SKM-1 (cell line): ENCODE measurements around the gene CTNND2.
"Not testable (repeated sequence)": the region's sequence is repeated elsewhere in the genome, so short reads cannot be mapped to it uniquely, and the experiment has no call there.

Source experiments
- DNase-seq: peaks from one replicate; lab custom pipeline; 2025; ENCODE audit not compliant: unreplicated experiment; lab: John Stamatoyannopoulos, UW

CTNND2 gene

GRCh38 chr5:11143456-11144267 is 760.6 kb downstream of the CTNND2 start:
- DNase-seq = no peak

- DNase-seq = no peak
These were observed 764.9 kb downstream of the CTNND2 start for GRCh38 chr5:11139217-11139865.

DNA sequence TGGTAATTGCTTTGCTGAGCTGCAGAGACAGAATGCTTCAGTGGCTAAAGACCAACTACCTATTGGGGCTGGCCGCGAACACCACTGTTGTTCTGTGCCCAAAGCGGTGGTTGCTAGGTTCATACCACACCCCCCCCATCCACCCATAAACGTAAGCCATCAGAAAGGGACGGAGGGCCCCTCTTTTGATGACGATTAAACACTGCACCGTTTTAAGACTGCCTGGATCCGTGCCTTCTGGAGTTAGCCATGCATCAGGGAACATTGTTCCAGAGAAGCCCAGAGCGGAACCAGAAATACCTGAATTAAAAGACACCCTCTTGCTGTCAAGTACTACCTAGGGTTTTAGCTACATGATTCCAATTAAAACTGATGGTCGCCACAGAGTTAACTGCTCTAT is 774.1 kb downstream of the CTNND2 start:
- no peak for DNase-seq

DNA sequence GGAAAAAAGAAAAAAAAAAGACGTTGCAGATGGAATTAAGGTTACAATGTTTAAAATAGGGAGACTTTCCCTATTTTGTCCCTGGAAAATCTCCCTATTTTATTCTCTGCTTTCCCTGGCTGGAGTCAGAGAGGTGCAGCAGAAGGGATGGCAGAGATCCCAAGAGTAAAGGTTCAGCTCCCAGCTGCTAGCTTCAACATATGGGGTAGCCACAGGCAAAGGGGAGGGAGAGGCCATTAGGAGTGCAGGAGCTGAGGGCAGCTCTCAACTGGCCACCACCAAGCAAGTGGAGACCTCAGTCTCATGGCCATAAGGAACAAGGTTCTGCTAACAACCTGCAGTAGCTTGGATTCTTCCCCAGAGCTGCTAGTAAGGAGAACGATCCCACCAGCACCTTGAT is 776.2 kb downstream of the CTNND2 start:
- DNase-seq = no peak

GRCh38 chr5:11126844-11127243 is 777.4 kb downstream of the CTNND2 start:
- DNase-seq = no peak

GRCh38 chr5:11121885-11122284 is 782.4 kb downstream of the CTNND2 start:
- DNase-seq = no peak

GRCh38 chr5:11110128-11110527 is 794.1 kb downstream of the CTNND2 start:
- no peak for DNase-seq

DNA sequence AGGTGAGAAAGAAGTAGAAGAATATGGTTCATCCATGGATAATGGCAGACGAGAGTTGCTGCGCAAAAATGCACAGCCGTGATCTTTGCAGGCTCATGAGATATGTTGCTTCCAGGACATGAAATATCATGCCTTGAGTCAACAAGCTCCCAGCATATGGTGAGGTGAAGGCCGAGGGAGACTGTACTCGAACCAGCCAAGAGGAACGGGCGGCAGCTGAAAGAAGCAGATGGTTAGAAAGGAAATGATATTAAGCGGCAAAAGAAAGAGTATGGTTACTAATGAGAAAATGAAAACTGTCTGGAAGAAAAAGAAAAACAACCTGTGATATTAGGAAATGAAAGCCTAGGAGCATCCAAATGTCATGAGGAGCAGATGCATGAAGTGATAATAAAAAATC is 798.5 kb downstream of the CTNND2 start:
- no peak for DNase-seq

DNA sequence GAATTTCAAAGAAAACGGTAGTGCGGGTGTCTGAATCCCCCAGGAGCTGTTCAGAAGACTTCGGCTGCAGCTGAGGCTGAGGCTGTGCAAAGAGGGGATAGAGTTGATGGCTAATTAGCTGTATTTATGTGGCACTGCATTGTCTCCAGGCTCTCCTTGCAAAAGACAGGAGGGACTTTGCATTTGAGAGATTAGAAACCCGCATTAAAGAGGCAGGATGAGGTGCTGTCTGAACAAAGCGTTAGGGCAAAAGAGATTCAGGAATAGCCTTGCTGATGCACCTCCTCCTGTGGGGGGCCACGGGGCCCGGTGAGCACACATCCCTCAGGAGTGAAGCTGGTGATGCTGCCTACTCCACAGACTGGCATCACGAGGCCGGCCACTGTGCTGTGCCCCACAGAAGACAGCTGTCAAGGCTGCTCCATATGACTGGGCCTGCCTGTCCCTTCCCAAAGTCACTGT is 799.6 kb downstream of the CTNND2 start:
- DNase-seq = no peak

GRCh38 chr5:11104210-11104609 is 800.0 kb downstream of the CTNND2 start:
- DNase-seq = no peak

DNA sequence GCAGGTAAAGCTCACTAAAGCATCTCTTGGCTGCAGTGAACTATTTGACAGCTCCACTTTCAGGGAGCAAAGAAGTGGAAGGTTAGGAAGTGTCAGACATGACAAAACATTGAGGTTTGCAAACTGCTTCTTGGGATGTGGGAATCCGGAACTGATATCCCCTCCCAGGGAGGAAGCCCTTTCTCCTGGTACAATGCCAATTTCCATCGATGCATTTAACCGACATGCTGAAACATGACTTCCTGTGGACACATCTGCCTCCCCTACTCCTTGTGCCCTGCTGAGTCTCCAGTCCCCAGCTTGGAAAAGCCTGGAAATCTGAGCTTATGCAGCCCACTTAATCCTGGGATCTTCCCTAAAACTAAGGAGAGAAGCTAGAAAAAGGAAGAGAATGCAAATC is 820.1 kb downstream of the CTNND2 start:
- no peak for DNase-seq

DNA sequence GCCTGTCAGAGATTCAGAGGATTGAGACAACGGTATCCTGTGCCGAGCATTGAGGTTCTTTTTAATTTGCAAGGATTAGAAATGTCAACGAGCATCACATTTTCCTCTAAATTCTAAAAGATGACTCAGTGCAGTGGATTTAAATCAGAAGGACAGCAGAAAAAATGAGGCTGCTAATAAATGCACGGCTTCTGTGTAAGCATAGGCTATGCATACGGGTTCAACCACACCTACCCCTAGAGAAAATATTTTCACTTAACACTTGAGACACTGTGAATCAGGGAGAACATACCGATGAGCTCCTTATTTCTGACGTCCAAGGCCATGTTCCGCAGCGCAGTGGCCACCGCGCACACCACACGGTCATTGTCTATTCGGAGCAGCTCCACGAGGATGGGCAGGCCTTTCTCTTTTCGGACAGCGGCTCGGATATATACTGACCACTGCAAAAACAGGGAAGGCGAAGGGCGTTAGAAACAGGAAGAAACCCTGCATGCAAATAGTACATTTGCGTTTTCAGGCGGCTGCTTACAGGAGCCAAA is 821.8 kb downstream of the CTNND2 start:
- no peak for DNase-seq

DNA sequence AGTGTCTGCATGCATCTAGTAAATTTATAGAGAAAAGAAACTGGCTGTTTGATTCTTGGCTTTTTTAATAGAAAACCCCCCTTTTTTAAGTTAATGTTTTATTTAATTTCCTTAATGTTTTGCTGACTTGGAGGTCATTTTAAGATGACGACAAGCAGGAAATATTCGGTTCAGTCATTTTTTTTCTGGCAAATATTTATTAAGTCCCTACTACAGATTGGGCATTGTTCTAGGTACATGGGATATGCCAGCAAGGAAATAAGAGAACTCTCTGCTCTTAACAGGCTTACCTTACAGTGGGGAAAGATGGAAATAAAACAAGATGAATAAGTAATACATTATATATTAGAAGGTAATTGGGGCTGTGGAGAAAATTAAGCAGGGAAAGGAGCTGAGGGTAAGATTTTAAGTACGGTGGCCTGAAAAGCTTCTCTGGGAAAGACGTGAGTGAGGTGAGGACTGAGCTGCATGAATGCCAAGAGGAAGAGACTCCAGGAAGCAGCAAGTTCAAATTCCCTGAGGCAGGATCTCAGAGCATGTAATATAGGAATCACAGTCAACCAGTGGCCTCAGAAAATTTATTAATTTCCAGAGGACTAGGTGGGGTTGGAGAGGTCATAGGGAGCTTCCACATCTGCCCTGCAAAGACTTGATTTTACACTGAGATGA is 827.2 kb downstream of the CTNND2 start:
- DNase-seq = no peak

GRCh38 chr5:11075035-11075805 is 829.0 kb downstream of the CTNND2 start:
- no peak for DNase-seq

- DNase-seq = no peak
These were observed 831.7 kb downstream of the CTNND2 start for GRCh38 chr5:11072568-11072967.

DNA sequence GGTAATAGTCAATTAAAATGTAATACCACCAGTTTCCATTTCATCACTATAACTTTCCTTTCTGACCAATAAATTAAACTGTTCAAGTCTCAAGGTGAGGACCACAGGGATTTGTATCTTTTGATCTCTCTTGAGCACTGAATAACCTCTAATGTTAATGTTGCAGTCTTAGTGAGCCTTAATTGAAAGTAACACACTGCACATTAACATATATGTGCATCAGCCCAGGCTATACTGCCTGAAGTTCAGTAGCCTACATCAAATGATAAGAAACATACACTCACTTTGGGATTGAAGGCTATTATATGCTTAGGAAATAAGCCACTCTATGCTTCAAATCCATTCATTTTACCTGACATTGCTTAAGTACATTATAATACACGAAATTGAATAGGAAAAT is 832.2 kb downstream of the CTNND2 start:
- no peak for DNase-seq

DNA sequence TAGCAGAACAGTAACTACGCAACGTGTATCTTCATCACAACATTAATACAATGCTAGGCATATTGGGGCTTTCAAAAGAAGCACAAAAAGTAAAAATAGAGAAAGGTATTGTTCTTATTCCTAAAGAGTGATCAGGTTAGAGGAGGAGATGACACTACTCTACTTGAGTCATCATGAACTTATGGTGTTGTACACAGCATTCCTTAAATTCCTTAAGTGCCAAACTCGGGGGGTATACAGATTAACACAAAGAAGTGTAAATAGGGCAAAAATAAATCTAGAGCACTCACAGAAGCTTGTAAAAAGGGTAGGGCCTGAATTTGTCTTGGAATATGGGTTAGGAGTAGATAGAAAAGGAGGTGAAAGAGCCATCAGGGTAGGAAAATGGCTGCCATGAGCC is 835.2 kb downstream of the CTNND2 start:
- no peak for DNase-seq

DNA sequence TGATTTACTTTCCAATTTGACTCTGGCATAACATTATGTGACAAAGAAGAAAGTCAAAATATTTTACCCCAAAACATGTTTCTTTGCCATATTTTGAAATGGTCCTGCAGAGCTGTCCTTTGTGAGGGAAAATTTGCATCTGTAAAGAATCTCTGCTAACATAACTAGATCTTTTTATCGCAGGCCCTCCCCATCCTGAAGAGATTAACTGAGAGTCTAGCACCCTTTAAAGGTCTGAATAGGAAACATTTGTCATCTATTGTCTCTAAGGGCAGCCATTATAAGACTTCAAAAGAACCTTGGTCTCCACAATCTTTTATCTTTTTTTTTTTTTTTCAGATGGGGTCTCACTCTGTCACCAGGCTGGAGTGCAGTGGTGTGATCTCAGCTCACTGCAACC is 838.5 kb downstream of the CTNND2 start:
- DNase-seq = not testable (repeated sequence)

DNA sequence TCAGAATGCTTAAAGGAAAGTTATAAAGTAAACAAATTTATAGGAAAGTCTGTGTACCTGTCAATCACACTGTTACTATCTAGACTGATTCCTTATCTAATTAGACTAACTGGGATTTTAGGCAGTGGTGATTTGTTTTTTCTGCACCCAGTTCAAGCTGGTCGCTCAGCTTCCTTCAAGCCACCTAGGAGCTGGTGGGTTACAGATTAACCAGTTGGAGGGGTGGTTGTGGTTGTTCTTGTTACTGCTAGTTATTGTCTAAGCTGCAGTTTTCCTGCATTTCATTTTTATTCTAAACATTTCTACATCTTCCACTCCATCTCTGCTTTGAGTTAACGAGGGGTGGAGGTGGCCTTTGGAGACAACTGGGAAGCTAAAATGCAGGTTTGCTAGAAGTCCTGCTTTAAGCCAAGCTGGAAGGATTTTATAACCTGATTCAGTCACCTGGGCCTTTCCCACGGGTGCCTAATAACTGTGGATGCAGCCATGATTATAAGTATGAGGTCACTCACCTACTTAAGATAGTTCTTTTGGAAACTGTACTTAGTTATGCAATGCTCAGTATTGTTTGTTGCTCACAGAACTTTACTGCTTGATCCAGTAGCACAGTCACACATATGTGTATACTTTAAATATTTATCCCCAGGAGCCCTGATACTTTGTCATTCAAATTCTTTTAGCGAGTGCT is 839.3 kb downstream of the CTNND2 start:
- DNase-seq = no peak

GRCh38 chr5:11062397-11062796 is 841.8 kb downstream of the CTNND2 start:
- no peak for DNase-seq
